Right lobe of liver (tissue), 6 donors: ENCODE results near the gene COL27A1. TPM values are rescaled to one million over a fixed set of nuclear protein-coding genes. Genes with fewer than 3 reads are reported as not detected.

ENCODE experiments used
- ATAC-seq, 4 donors: fragments of 200-7000 bp; cut with Tn5 transposase; one replicate each; pipeline ENCODE4 v1.9.1; 2020; ENCODE audit warnings: mild to moderate bottlenecking in 4 of 4, moderate library complexity in 4 of 4
- DNase-seq, 3 donors: peaks; one replicate each; pipeline ENCODE4 v3.0.0-alpha.2; 2020
- H3K27ac ChIP-seq, 3 donors: fragments of 200-600 bp; one replicate each; pipeline ENCODE4 v1.8.0; 2022
- H3K27me3 ChIP-seq, 2 donors: fragments of 200-600 bp; one replicate each; pipeline ENCODE4 v1.8.0; 2022
- H3K36me3 ChIP-seq, 4 donors: fragments of 200-600 bp; sonication (generic) in 1 of 4; one replicate each; pipeline versions ENCODE4 v1.5.1 to v1.8.0; 2017 to 2022; ENCODE audit warnings: control low read depth in 1 of 4
- H3K4me1 ChIP-seq, 4 donors: fragments of 200-600 bp; sonication (generic) in 1 of 4; one replicate each; pipeline versions ENCODE4 v1.5.1 to v1.8.0; 2017 to 2022; ENCODE audit warnings: control low read depth in 1 of 4
- H3K4me3 ChIP-seq, 3 donors: fragments of 200-600 bp; one replicate each; pipeline ENCODE4 v1.8.0; 2022
- H3K9me3 ChIP-seq, 4 donors: fragments of 200-600 bp; sonication (generic) in 1 of 4; one replicate each; pipeline versions ENCODE4 v1.5.1 to v1.8.0; 2017 to 2022; ENCODE audit warnings: control low read depth in 1 of 4
- POLR2A ChIP-seq: fragments of 450-650 bp; IDR thresholded peaks from one replicate; pipeline ENCODE4 v1.6.1; 2017; ENCODE audit warnings: antibody characterized with exemption, mild to moderate bottlenecking
- WGBS: methylation state at CpG from one replicate; pipeline ENCODE4 v1.1.6; 2018; ENCODE audit warnings: low coverage, low lambda C conversion rate; ENCODE audit not compliant: insufficient coverage; ENCODE audit errors: missing lambda C conversion rate; 5-methylcytosine and 5-hydroxymethylcytosine counted together
- intact Hi-C, 2 donors: fragments of 100-400 bp; cut with DNase I; formaldehyde crosslinking; loops; one replicate each; pipeline versions ENCODE4 v1.11.2 to v1.14.1; 2022
- total RNA-seq, 6 experiments: library from RNA; depleted of rRNA in 2 of 6; stranded (reverse); fragments of >200 nt in 2 of 6; fragmentation: NEBNext Ultra II Directional in 3 of 6; extraction: Animal tissue kit (Norgen Biotek cat#: 25700) in 3 of 6; gene quantifications; one replicate each; pipeline versions ENCODE4 v1.1.0 to v1.2.4, GENCODE V29; 2016 to 2023
- TF ChIP-seq, protein P1 (sequence below), 4 donors: fragments of 200-600 bp in 3 of 4; fragments of 450-650 bp in 1 of 4; IDR thresholded peaks; one replicate each; pipeline versions ENCODE4 v1.5.1 to v1.8.0; 2016 to 2022; ENCODE audit warnings: antibody characterized with exemption in 4 of 4, mild to moderate bottlenecking in 2 of 4
- donor health status: DM: no; HTN: yes; CAD: no.
- donor health status: DM: no; HTN: no; CAD: no.
- donor health status: DM: no; HTN: no; CAD: no.
- donor health status: DM: no; HTN: yes; CAD: no.
- donor health status: DM: no; HTN: yes; CAD: no.

Gene COL27A1
- total RNA-seq, 6 experiments from 2014 or later, result 11.8 to 51.9 (median 29.3) TPM

DNA sequence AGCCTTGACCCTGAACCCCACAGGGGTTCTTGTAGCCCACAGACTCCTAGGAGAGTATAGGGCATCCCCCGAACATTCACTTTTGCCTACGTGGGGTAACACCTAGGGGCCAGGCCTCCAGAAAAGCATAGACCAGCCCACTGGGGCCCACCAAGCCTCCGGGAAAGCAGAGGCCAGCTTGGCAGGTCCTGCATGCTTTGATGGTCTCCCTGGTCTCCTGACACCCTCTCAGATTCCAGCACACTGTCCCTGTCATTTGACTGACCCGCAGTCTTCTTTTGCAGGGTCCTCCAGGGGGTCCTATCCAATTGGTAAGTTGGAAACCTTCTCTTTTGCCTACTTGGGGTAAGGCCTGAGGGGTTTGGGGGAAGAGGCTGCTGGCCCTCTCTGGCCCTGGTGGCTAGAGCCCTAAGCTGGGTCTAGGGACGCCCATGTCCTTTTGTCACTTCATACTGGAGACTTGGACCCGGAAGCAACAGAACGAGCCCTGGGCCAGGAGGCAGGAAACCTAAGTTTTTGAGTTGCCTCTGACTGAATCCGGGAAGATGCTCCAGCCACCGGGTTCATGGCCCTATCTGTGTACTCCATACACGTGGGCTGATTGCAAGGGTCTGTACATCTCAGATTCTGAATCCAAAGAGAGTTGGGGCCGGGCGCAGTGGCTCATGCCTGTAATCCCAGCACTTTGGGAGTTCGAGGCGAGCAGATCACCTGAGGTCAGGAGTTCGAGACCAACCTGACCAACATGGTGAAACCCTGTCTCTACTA, 146.6 kb downstream of the COL27A1 start:
- Histone ChIP-seq H3K27me3 (no peaks in the 10 kb centered on the region), H3K4me1 (peaks cover 0 to 29% (median 0%) of the 10 kb centered on the region in 4 donors), H3K27ac (no peak overlapping the region), H3K9me3 (no peaks in the 10 kb centered on the region), H3K36me3 (no peaks in the 10 kb centered on the region), H3K4me3 (no peak overlapping the region)
- ATAC-seq (no peak), DNase-seq (peak in 1 of 3 donors; percentile 31)
- WGBS, result 86% methylated on average over 1 of the region's 15 CpGs
- intact Hi-C loops, result loop anchor here in 1 of 2 donors (5.0 kb wide), 1 partner anchor 145 kb away; the partner anchor contains the start of gene COL27A1
- TF ChIP-seq, protein P1, sequence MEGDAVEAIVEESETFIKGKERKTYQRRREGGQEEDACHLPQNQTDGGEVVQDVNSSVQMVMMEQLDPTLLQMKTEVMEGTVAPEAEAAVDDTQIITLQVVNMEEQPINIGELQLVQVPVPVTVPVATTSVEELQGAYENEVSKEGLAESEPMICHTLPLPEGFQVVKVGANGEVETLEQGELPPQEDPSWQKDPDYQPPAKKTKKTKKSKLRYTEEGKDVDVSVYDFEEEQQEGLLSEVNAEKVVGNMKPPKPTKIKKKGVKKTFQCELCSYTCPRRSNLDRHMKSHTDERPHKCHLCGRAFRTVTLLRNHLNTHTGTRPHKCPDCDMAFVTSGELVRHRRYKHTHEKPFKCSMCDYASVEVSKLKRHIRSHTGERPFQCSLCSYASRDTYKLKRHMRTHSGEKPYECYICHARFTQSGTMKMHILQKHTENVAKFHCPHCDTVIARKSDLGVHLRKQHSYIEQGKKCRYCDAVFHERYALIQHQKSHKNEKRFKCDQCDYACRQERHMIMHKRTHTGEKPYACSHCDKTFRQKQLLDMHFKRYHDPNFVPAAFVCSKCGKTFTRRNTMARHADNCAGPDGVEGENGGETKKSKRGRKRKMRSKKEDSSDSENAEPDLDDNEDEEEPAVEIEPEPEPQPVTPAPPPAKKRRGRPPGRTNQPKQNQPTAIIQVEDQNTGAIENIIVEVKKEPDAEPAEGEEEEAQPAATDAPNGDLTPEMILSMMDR (IDR thresholded peaks at IDR 0.05), result no peak
- TF ChIP-seq POLR2A, result no peak

DNA sequence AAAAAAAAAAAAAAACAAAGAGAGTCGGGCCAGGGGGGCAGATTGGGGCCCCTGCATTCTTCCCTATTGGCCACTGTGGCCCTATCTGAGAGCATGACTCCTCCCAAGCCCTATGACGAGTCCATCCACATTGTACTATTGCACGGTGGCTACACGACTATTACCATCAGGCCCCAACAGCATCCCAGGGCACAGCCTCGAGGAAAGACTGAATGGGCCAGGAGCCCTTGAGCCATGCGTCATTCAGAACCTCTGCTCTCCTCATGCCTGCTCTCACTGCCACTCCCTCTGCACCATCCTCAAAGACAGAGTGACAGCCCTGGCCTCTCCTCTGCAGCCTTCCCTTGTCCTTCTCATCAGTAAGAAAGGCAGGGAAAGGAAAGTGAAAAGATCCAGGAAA, 147.4 kb downstream of the COL27A1 start:
- Histone ChIP-seq H3K27ac (no peak overlapping the region), H3K36me3 (no peaks in the 10 kb centered on the region), H3K4me1 (peaks cover 0 to 32% (median 0%) of the 10 kb centered on the region in 4 donors), H3K4me3 (no peak overlapping the region), H3K27me3 (no peaks in the 10 kb centered on the region), H3K9me3 (no peaks in the 10 kb centered on the region)
- intact Hi-C loops, result loop anchor here in 1 of 2 donors (5.0 kb wide), 1 partner anchor 145 kb away; the partner anchor contains the start of gene COL27A1
- WGBS, result 56% methylated on average over 3 of the region's 6 CpGs
- DNase-seq (peak in 1 of 3 donors; percentile 23), ATAC-seq (no peak)
- TF ChIP-seq, protein P1 (IDR thresholded peaks at IDR 0.05), result no peak
- no peak for TF ChIP-seq POLR2A

DNA sequence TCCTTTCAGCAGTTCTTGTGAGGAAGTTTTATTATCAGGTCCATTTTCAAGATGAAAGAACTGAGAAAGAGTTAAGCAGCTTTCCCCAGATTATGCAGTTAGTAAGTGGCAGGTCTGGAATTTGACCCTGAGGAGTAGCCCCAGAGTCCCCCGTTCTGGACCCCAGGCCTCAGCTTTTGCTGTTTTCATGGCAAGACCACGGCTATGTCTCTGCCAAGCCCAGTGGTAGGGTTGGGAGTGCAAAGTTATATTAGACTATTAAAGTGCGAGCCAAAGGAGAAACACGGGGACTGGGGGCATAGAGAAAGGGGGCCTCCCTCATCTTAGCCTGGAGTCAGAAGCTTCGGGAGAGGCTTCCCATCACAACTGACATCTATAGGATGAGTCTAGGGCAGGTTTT, 148.2 kb downstream of the COL27A1 start:
- H3K27me3 ChIP-seq, result no peaks in the 10 kb centered on the region
- no peak for ATAC-seq
- intact Hi-C loops, result loop anchor here in 1 of 2 donors (5.0 kb wide), 1 partner anchor 146 kb away; the partner anchor contains the start of gene COL27A1
- no peak overlapping the region for H3K4me3 ChIP-seq
- DNase-seq, result peak in 1 of 3 donors; percentile 29
- H3K27ac ChIP-seq, result no peak overlapping the region
- peaks cover 0 to 40% (median 0%) of the 10 kb centered on the region in 4 donors for H3K4me1 ChIP-seq
- TF ChIP-seq POLR2A, result no peak
- TF ChIP-seq, protein P1 (IDR thresholded peaks at IDR 0.05), result no peak
- 73% methylated on average over 5 of the region's 5 CpGs for WGBS
- no peaks in the 10 kb centered on the region for H3K36me3 ChIP-seq
- H3K9me3 ChIP-seq, result no peaks in the 10 kb centered on the region

DNA sequence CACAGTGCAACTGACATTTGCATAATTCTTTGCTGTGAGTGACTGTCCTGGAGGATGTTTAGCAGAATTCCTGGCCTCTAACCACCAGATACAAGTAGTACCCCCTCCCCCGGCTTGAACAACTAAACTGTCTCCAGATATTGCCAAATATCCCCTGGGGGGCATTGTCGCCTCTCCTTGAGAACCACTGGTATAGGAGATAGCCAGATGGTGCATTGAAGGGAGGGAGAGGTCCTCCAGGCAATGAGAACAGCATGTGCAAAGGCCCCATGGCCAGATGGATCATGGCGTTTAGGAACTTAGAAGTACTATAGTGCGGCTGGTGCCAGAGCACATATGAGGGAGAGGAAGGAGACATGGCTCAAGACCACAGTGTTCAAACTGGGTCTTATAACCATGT, 148.6 kb downstream of the COL27A1 start:
- DNase-seq (peak in 1 of 3 donors; percentile 30), ATAC-seq (no peak)
- intact Hi-C loops, result loop anchor here in 1 of 2 donors (5.0 kb wide), 1 partner anchor 147 kb away; the partner anchor contains the start of gene COL27A1
- no peaks in the 10 kb centered on the region for H3K27me3 ChIP-seq
- H3K4me1 ChIP-seq, result peaks cover 0 to 40% (median 0%) of the 10 kb centered on the region in 4 donors
- H3K9me3 ChIP-seq, result no peaks in the 10 kb centered on the region
- no peak for TF ChIP-seq POLR2A
- TF ChIP-seq, protein P1 (IDR thresholded peaks at IDR 0.05), result no peak
- no peak overlapping the region for H3K27ac ChIP-seq
- H3K4me3 ChIP-seq, result no peak overlapping the region
- 79% methylated on average over 3 of the region's 4 CpGs for WGBS
- no peaks in the 10 kb centered on the region for H3K36me3 ChIP-seq
